GM19463 (cell line): ENCODE data around the gene USP32.
"Not testable (repeated sequence)": the region's sequence is repeated elsewhere in the genome, so short reads cannot be mapped to it uniquely, and the experiment has no call there.

Source experiments
- ATAC-seq: cut with Tn5 transposase; IDR thresholded peaks from one replicate; pipeline ENCODE4 v1.9.1; 2021; ENCODE audit warnings: mild to moderate bottlenecking, moderate library complexity; ENCODE audit not compliant: unreplicated experiment

USP32 gene

GRCh38 chr17:60247836-60248461, 144.0 kb downstream of the USP32 start:
- ATAC-seq, result no peak

GRCh38 chr17:60244656-60245055, 147.3 kb downstream of the USP32 start:
- ATAC-seq, result no peak

- no peak for ATAC-seq
Observed at GRCh38 chr17:60240290-60240689, 151.6 kb downstream of the USP32 start.

GRCh38 chr17:60231691-60232090, 160.2 kb downstream of the USP32 start:
- ATAC-seq, result no peak

- no peak for ATAC-seq
Observed at GRCh38 chr17:60231234-60231633, 160.7 kb downstream of the USP32 start.

- ATAC-seq, result no peak
Observed at GRCh38 chr17:60230358-60230757, 161.6 kb downstream of the USP32 start.

GRCh38 chr17:60229188-60229802, 162.6 kb downstream of the USP32 start:
- no peak for ATAC-seq

- ATAC-seq, result not testable (repeated sequence)
Observed at GRCh38 chr17:60227276-60227675, 164.7 kb downstream of the USP32 start.

GRCh38 chr17:60224064-60224463, 167.9 kb downstream of the USP32 start:
- ATAC-seq, result no peak

GRCh38 chr17:60223456-60223855, 168.5 kb downstream of the USP32 start:
- no peak for ATAC-seq

GRCh38 chr17:60218774-60219173, 173.2 kb downstream of the USP32 start:
- not testable (repeated sequence) for ATAC-seq

- not testable (repeated sequence) for ATAC-seq
Observed at GRCh38 chr17:60215895-60216294, 176.0 kb downstream of the USP32 start.

- not testable (repeated sequence) for ATAC-seq
Observed at GRCh38 chr17:60211282-60211681, 180.7 kb downstream of the USP32 start.

GRCh38 chr17:60208302-60208701, 183.6 kb downstream of the USP32 start:
- ATAC-seq, result not testable (repeated sequence)

- not testable (repeated sequence) for ATAC-seq
Observed at GRCh38 chr17:60205782-60206181, 186.2 kb downstream of the USP32 start.

GRCh38 chr17:60198630-60199029, 193.3 kb downstream of the USP32 start:
- not testable (repeated sequence) for ATAC-seq

- ATAC-seq, result not testable (repeated sequence)
Observed at GRCh38 chr17:60194141-60194540, 197.8 kb downstream of the USP32 start.

GRCh38 chr17:60193482-60193881, 198.5 kb downstream of the USP32 start:
- no peak for ATAC-seq

- not testable (repeated sequence) for ATAC-seq
Observed at GRCh38 chr17:60193032-60193431, 198.9 kb downstream of the USP32 start.

- ATAC-seq, result not testable (repeated sequence)
Observed at GRCh38 chr17:60190032-60190431, 201.9 kb downstream of the USP32 start.

GRCh38 chr17:60188759-60189158, 203.2 kb downstream of the USP32 start:
- ATAC-seq, result no peak
